WTC11 (cell line): ENCODE results near the gene SLC7A6. TPM values are rescaled to one million over a fixed set of nuclear protein-coding genes. Genes with fewer than 3 reads are reported as not detected.

ENCODE experiments used
- ATAC-seq: fragments of 200-7000 bp; cut with Tn5 transposase; 2 replicates; pipeline ENCODE4 v1.10.0; 2021; ENCODE audit warnings: mild to moderate bottlenecking, moderate library complexity
- CTCF ChIA-PET: fragments of 300-600 bp; sonication (Branson Sonifier 250); formaldehyde crosslinking; loops from one replicate; lab custom pipeline; 2021; ENCODE audit warnings: antibody characterized with exemption; lab: Charles Lee
- POLR2A ChIA-PET: fragments of 350-600 bp; sonication (Branson Sonifier 250); formaldehyde crosslinking; loops from one replicate; lab custom pipeline; 2021; ENCODE audit warnings: antibody characterized with exemption; lab: Charles Lee
- DNase-seq: peaks from one replicate; pipeline ENCODE4 v3.0.0; 2021; ENCODE audit warnings: low spot score
- H3K27ac Mint-ChIP-seq: 2 replicates; pipeline ENCODE4 v1.8.0; 2021; ENCODE audit warnings: mixed read lengths
- H3K27me3 Mint-ChIP-seq: 2 replicates; pipeline ENCODE4 v1.8.0; 2021; ENCODE audit warnings: low read depth, mild to moderate bottlenecking, moderate library complexity, mixed read lengths
- H3K36me3 Mint-ChIP-seq: 2 replicates; pipeline ENCODE4 v1.8.0; 2021; ENCODE audit warnings: mixed read lengths
- H3K4me1 Mint-ChIP-seq: 2 replicates; pipeline ENCODE4 v1.8.0; 2022; ENCODE audit warnings: mixed read lengths
- H3K4me3 Mint-ChIP-seq: 2 replicates; pipeline ENCODE4 v1.8.0; 2021; ENCODE audit warnings: mild to moderate bottlenecking, moderate library complexity, mixed read lengths
- H3K9me3 Mint-ChIP-seq: 2 replicates; pipeline ENCODE4 v1.8.0; 2021; ENCODE audit warnings: mixed read lengths
- ATF6 ChIP-seq: sonication (generic); formaldehyde crosslinking; IDR thresholded peaks from 2 replicates; pipeline ENCODE4 v1.8.1; 2023; ENCODE audit warnings: mild to moderate bottlenecking, missing genetic modification reagents
- CREM ChIP-seq: sonication (generic); formaldehyde crosslinking; IDR thresholded peaks from 2 replicates; pipeline ENCODE4 v1.8.1; 2022; ENCODE audit warnings: mild to moderate bottlenecking, missing genetic modification reagents, moderate library complexity
- E2F4 ChIP-seq: sonication (generic); formaldehyde crosslinking; IDR thresholded peaks from 2 replicates; pipeline ENCODE4 v1.8.1; 2022; ENCODE audit warnings: low read depth, mild to moderate bottlenecking, moderate library complexity, missing genetic modification reagents, borderline replicate concordance
- E2F5 ChIP-seq: sonication (generic); formaldehyde crosslinking; IDR thresholded peaks from 2 replicates; pipeline ENCODE4 v1.8.1; 2022; ENCODE audit warnings: mild to moderate bottlenecking, moderate library complexity, missing genetic modification reagents
- FOXP1 ChIP-seq: sonication (generic); formaldehyde crosslinking; IDR thresholded peaks from 2 replicates; pipeline ENCODE4 v1.8.0; 2022; ENCODE audit warnings: missing genetic modification reagents, mild to moderate bottlenecking, moderate library complexity, borderline replicate concordance
- GABPB1 ChIP-seq: sonication (generic); formaldehyde crosslinking; IDR thresholded peaks from 2 replicates; pipeline ENCODE4 v1.8.1; 2023; ENCODE audit warnings: mild to moderate bottlenecking, missing genetic modification reagents
- HMGXB4 ChIP-seq: sonication (generic); formaldehyde crosslinking; IDR thresholded peaks from 2 replicates; pipeline ENCODE4 v1.8.1; 2023; ENCODE audit warnings: mild to moderate bottlenecking, moderate library complexity, missing genetic modification reagents
- NFE2L1 ChIP-seq: sonication (generic); formaldehyde crosslinking; IDR thresholded peaks from 2 replicates; pipeline ENCODE4 v1.8.1; 2023; ENCODE audit warnings: missing genetic modification reagents
- SMAD3 ChIP-seq: sonication (generic); formaldehyde crosslinking; IDR thresholded peaks from 2 replicates; pipeline ENCODE4 v1.8.0; 2022; ENCODE audit warnings: missing genetic modification reagents, mild to moderate bottlenecking, borderline replicate concordance
- SP1 ChIP-seq: sonication (generic); formaldehyde crosslinking; conservative IDR thresholded peaks from 2 replicates; pipeline ENCODE4 v1.8.1; 2022; ENCODE audit warnings: missing genetic modification reagents
- ZBTB43 ChIP-seq: sonication (generic); formaldehyde crosslinking; IDR thresholded peaks from 2 replicates; pipeline ENCODE4 v1.8.1; 2023; ENCODE audit warnings: mild to moderate bottlenecking, missing genetic modification reagents
- ZNF232 ChIP-seq: sonication (generic); formaldehyde crosslinking; IDR thresholded peaks from 2 replicates; pipeline ENCODE4 v1.8.0; 2022; ENCODE audit warnings: mild to moderate bottlenecking, missing genetic modification reagents
- ZNF281 ChIP-seq: sonication (generic); formaldehyde crosslinking; IDR thresholded peaks from 2 replicates; pipeline ENCODE4 v1.8.0; 2023; ENCODE audit warnings: mild to moderate bottlenecking, missing genetic modification reagents
- ZNF416 ChIP-seq: fragments of 250-450 bp; sonication (Bioruptor Pico); IDR thresholded peaks from 2 replicates; pipeline ENCODE4 v1.9.0; 2021; ENCODE audit warnings: mild to moderate bottlenecking, inconsistent platforms
- ZSCAN18 ChIP-seq: fragments of 250-450 bp; sonication (Bioruptor Pico); IDR thresholded peaks from 2 replicates; pipeline ENCODE4 v2.1.2; 2022; ENCODE audit warnings: mild to moderate bottlenecking, moderate library complexity
- total RNA-seq: library from RNA; stranded (reverse); gene quantifications from 3 replicates; pipeline ENCODE4 v1.2.3, GENCODE V29; 2021

Gene SLC7A6
- total RNA-seq, 1 experiment from 2014 or later = 27.4 TPM

- TF ChIP-seq ATF6 (CRISPR knock-in tag) (no peak), GABPB1 (CRISPR knock-in tag) (0 out of 2 replicates have a peak, but pooled peaks have one; percentile 22), E2F4 (CRISPR knock-in tag) (0 out of 2 replicates have a peak, but pooled peaks have one; percentile 31), NFE2L1 (CRISPR knock-in tag) (no peak)
Observed at GRCh38 chr16:68235108-68235886, 29.0 kb upstream of the SLC7A6 start (continued).

- Mint-ChIP-seq H3K27me3 (peaks cover 14% of the 10 kb centered on the region), H3K36me3 (peaks cover 19% of the 10 kb centered on the region; the same call in 1 of the 2 replicates), H3K27ac (peak within 1 kb of the TSS; percentile 98), H3K4me3 (peak within 1 kb of the TSS; percentile 94), H3K9me3 (no peaks in the 10 kb centered on the region), H3K4me1 (peaks cover 24% of the 10 kb centered on the region)
- ChIA-PET CTCF (interaction anchor here (0.9 to 5.1 kb wide), 6 partner anchors 26 to 352 kb away, joined by 3 to 46 read pairs (median 11); partner anchors contain the start of genes NFATC3 and SLC7A6), POLR2A (interaction anchor here (0.8 to 4.2 kb wide), 4 partner anchors 18 to 151 kb away, joined by 3 to 39 read pairs (median 5); partner anchors contain the start of genes NFATC3, PRMT7 and SLC7A6OS)
- TF ChIP-seq SMAD3 (CRISPR knock-in tag) (peak; percentile 13; the same call in 1 of the 2 replicates), ZNF232 (CRISPR knock-in tag) (peak; percentile 60; the same call in 1 of the 2 replicates), E2F5 (peak; percentile 34; the same call in 1 of the 2 replicates), FOXP1 (CRISPR knock-in tag) (peak; percentile 29), ZBTB43 (CRISPR knock-in tag) (0 out of 2 replicates have a peak, but pooled peaks have one; percentile 32), ZSCAN18 (CRISPR knock-in tag) (no peak), CREM (CRISPR knock-in tag) (no peak)
- no peak for DNase-seq
- ATAC-seq = no peak
Observed at GRCh38 chr16:68235887-68236136, 28.5 kb upstream of the SLC7A6 start, which contains the start of gene ESRP2. Gene ESRP2, minus strand, starts transcription at chr16:68236127. Its CDS starts 82 bp downstream, at chr16:68236045.

- Mint-ChIP-seq H3K4me1 (peaks cover 24% of the 10 kb centered on the region), H3K4me3 (peak overlapping the region; percentile 94), H3K27me3 (peaks cover 14% of the 10 kb centered on the region), H3K9me3 (no peaks in the 10 kb centered on the region), H3K36me3 (peaks cover 14% of the 10 kb centered on the region; the same call in 1 of the 2 replicates), H3K27ac (peak overlapping the region; percentile 98)
- ATAC-seq (peak; percentile 6), DNase-seq (peak; percentile 80)
- ChIA-PET POLR2A (interaction anchor here (0.8 to 4.2 kb wide), 5 partner anchors 18 to 151 kb away, joined by 3 to 39 read pairs (median 7); partner anchors contain the start of genes NFATC3, PRMT7, SLC7A6 and SLC7A6OS), CTCF (interaction anchor here (0.9 to 5.1 kb wide), 6 partner anchors 25 to 353 kb away, joined by 3 to 46 read pairs (median 11); partner anchors contain the start of genes NFATC3 and SLC7A6)
- TF ChIP-seq HMGXB4 (CRISPR knock-in tag) (no peak), ZNF281 (CRISPR knock-in tag) (peak; percentile 77), ZNF416 (CRISPR knock-in tag) (no peak), SP1 (peak; percentile 37)
Observed at GRCh38 chr16:68236137-68236825, 28.0 kb upstream of the SLC7A6 start.
